ENCODE measurements around the gene ENO2. TPM values are rescaled to one million over a fixed set of nuclear protein-coding genes. Genes with fewer than 3 reads are reported as not detected.
"Not testable (repeated sequence)": the region's sequence is repeated elsewhere in the genome, so short reads cannot be mapped to it uniquely, and the experiment has no call there.

Gene ENO2
- total RNA-seq = 169 TPM

DNA sequence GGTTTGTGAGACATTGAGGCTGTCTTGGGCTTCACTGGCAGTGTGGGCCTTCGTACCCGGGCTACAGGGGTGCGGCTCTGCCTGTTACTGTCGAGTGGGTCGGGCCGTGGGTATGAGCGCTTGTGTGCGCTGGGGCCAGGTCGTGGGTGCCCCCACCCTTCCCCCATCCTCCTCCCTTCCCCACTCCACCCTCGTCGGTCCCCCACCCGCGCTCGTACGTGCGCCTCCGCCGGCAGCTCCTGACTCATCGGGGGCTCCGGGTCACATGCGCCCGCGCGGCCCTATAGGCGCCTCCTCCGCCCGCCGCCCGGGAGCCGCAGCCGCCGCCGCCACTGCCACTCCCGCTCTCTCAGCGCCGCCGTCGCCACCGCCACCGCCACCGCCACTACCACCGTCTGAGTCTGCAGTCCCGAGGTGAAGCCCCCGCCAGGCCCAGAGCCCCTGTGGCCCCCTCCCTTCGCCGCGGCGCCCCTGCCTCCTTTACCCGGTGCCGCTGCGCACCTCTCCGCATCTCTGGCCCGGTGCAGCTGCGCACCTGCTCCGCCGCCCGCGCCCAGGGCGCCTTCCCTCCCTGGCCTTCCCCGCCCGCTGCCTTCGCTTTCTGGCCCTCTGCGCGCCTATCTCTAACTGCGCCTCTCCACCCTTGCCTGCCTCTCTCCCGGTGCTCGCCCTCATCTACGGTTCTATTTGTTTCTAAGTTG is at the start of gene ENO2:
TSS of gene ENO2 (plus strand) at position 335 of the 701 bp plus-strand sequence. CDS start 1,253 bp downstream, outside the sequence.
- no peak for FAIRE-seq
- peak; percentile 86 to 93 for DNase-seq (ENCODE audit: low spot score in 2 of 2)

DNA sequence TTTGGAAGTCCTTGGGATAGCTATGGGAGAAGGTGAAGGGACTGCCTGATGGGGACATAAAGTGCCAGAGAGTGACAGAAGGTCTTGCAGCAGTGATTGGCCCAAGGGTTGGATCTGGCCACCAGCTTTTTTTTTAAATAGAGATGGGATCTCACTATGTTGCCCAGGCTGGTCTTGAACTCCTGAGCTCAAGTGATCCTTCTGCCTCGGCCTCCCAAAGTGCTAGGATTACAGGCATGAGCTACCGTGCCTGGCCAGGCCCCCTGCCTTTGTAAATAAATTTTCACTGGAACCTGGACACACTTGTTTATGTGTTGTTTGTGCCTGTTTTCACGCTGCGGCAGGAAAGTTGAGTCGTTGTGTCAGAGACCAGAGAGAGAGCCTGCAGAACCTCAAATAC is 49.1 kb upstream of the ENO2 start:
- FAIRE-seq; DNase-seq (ENCODE audit: low spot score in 2 of 2): not testable (repeated sequence)

DNA sequence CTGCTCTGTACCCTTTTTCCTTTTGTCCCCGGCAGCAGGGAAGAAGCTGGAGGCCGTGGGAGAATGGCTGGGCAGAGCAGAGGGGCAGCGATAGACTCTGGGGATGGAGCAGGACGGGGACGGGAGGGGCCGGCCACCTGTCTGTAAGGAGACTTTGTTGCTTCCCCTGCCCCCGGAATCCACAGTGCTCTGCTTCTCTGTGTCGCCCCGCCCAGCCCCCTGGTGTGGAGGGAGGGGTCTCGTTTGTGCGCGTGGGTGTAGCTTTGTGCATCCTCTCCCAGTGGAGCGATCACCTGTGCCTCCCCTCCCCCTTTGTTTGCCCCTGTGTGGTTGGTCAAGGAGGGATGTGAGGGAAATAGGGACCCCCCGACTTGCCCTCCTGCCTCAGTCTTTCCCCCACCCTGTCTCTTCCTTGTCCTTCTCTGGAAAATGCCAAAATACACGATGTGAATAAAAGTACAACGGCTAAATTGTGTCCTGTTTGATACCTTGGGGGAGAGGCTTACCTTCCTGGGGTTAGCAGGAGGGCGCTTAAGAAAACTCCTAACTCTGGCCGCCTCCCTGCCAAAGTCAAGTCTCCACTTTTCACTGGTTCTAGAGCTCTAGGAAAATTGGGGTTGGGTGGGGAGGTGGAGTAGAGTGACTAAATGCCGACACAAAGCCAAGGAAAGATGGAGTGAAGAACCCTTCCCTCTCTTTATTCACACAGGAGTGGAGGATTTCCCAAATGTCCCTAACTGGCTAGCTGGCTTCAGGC is 48.0 kb upstream of the ENO2 start:
- no peak for FAIRE-seq

DNA sequence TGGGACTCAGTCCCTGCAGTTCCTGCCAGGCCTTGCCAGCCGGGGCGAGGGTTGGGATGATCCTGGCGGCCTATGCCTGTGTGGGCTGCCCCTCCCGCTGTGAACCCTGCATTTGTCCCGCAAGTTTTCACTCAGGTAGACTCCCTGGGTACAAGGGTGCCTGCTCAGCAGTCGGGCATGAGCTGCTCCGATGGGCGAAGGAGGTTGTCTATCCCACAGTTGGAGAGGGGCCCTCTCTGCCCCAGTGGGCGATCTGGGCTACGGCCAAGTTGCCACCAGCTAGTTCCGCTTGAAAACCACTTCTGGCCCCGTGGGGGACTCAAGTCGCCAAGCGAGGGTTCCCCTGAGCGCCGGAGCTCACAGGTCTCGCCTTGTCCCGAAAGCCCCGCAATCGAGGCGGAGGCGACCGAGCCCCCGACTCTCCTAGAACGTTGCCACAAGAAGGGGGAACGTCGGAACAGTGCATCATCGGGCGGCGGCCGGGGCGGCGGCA is 47.4 kb upstream of the ENO2 start:
- DNase-seq (ENCODE audit: low spot score in 2 of 2) (peak in 1 of 2 donors; percentile 34), FAIRE-seq (no peak)

More for the DNA sequence above, 48.0 kb upstream of the ENO2 start:
- DNase-seq (ENCODE audit: low spot score in 2 of 2) = no peak

DNA sequence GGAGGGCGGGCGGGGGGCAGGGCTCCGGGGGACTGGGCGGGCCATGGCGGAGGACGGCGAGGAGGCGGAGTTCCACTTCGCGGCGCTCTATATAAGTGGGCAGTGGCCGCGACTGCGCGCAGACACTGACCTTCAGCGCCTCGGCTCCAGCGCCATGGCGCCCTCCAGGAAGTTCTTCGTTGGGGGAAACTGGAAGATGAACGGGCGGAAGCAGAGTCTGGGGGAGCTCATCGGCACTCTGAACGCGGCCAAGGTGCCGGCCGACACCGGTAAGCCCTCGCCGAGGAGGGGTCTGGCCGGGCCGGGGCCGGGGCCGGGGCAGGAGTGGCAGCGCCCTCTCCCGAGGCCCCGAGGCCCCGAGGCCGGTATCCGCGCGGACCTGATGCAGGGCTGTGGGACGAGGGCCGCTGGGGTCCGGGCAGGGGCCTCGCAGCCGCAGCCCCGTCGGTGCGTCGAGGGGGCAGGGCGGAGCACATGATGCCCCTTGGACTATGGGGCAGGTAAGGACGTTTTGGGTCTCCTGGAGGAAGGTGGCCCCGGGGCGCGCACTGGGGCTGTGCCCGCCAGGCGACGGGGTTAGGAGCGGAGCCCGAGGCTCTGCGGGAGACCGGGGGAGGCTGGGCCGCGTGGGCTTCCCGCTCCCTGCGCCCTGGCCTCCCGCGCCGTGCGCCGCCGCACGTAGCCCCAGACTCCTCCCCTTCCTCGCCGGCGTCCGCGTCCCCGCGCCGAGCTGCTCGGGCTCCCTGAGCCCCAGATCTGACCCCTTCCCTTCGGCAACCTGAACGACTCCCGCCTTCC is 46.8 kb upstream of the ENO2 start, which contains the start of gene TPI1:
TSS of gene TPI1 (plus strand) at position 119 of the 798 bp plus-strand sequence. CDS start at position 155, 36 bp downstream.
- FAIRE-seq (no peak), DNase-seq (ENCODE audit: low spot score in 2 of 2) (peak; percentile 96 to 99)

DNA sequence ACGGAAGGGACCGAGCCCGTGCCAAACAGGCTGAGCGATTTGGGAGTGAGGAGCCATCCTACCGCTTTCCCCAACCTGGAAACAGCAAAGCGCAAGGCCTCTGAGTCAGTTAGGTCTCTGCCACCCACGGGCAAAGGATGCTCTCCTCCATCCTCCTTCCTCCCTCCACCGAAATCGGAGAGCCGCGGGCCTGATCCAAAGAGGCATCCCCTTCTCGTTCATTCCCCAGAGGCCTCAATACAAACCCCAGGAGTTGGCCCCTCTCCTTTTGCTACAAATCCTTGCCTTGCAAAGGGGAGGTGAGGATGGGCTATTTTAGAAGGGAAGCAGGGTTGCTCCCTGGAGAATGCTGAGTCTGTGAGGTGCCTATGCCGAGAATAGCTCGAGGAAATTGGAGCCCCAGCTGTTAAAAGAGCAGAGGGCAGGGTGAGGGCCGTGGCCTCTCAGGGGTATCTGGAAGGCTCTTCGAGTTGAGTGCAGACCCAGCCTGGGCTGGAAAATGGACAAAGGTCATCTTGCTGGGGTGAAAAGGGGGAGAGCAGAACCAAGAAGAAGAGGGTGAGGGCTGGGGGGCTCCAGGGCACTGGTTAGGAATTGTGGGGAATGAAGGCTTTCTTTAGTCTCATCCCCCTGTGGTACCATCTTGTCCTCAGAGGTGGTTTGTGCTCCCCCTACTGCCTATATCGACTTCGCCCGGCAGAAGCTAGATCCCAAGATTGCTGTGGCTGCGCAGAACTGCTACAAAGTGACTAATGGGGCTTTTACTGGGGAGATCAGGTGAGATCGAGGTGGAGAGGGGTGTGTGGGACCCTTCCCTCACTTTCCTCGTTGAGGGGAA is 46.0 kb upstream of the ENO2 start:
- FAIRE-seq (no peak), DNase-seq (ENCODE audit: low spot score in 2 of 2) (no peak)

DNA sequence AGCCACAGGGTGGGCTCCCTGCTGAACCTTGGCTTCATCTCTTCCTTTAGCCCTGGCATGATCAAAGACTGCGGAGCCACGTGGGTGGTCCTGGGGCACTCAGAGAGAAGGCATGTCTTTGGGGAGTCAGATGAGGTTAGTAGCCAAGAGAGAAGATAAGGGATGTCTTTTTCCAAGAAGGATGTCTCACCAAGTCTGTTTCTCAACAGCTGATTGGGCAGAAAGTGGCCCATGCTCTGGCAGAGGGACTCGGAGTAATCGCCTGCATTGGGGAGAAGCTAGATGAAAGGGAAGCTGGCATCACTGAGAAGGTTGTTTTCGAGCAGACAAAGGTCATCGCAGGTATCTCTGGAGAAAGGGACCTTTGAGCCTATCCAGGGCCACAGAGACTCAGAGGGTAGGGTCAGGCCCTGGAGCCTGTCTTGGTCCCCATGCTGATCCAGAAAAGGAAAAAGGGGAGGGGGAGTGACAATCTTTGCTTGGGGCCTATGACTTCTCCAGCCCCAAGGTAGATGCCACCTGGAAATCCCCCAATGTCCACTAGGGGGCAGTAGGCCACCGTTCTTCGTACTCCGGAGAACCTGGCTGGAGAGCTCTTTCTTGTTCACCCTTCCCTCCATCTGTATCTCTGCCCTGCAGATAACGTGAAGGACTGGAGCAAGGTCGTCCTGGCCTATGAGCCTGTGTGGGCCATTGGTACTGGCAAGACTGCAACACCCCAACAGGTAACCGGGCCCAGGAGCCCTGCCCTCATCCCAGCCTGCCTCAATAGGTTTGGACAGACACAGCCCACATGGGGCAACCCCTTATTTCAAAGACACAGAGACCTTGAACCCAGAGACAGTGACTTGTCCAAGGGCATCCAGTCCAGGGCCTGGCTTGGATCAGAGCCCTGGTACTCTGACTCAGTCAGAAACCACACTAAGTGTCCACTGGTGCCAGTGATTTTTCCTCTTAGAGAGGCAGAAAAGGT is 45.0 kb upstream of the ENO2 start:
- no peak for FAIRE-seq
- peak; percentile 75 to 78 for DNase-seq (ENCODE audit: low spot score in 2 of 2)

DNA sequence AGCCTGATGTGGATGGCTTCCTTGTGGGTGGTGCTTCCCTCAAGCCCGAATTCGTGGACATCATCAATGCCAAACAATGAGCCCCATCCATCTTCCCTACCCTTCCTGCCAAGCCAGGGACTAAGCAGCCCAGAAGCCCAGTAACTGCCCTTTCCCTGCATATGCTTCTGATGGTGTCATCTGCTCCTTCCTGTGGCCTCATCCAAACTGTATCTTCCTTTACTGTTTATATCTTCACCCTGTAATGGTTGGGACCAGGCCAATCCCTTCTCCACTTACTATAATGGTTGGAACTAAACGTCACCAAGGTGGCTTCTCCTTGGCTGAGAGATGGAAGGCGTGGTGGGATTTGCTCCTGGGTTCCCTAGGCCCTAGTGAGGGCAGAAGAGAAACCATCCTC is 44.1 kb upstream of the ENO2 start:
- not testable (repeated sequence) for FAIRE-seq; DNase-seq (ENCODE audit: low spot score in 2 of 2)

DNA sequence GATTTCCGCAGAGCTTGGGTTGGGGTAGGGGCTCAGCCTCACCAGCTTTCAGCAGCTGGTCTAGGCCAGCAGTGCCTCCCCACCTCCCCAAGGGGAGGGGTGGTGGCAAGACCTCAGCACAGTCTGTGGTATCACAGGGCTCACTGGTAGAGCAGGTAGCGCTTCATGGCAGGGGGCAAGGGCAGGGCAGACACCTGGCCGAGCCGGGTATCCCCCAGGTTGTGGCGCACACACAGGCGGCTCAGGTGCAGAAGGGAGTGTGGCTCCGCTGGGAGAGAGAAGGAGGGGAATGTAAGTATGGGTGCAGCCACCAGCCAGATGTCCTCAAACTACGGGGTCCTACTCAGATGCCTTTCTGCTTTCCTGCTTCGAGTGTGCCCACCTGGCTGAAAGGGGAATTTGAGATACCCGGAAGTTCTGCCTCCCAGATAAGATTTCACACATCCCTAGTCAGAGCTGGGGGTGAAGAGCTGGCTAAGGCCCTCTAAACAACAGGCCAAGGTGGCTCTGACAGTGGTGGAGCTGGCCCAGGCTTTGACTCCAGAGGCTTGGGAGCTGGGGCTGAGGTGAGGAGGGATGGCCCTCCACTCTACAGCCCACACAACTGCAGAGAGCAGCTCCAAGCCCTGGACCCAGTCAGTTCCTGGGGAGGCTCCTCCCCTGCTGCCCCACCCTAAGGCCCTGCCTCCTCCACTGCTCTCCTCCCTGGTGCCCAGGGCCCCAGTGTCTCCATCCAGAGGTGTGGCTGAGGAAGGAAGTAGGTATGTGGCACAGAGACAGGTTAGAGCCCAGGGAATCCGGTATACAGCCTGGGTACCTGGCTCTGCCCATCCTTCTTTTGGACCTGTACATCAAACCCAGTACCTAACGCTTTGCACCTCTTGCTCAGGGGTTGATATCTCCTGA is 43.1 kb upstream of the ENO2 start:
- DNase-seq (ENCODE audit: low spot score in 2 of 2) = no peak
- FAIRE-seq = no peak

DNA sequence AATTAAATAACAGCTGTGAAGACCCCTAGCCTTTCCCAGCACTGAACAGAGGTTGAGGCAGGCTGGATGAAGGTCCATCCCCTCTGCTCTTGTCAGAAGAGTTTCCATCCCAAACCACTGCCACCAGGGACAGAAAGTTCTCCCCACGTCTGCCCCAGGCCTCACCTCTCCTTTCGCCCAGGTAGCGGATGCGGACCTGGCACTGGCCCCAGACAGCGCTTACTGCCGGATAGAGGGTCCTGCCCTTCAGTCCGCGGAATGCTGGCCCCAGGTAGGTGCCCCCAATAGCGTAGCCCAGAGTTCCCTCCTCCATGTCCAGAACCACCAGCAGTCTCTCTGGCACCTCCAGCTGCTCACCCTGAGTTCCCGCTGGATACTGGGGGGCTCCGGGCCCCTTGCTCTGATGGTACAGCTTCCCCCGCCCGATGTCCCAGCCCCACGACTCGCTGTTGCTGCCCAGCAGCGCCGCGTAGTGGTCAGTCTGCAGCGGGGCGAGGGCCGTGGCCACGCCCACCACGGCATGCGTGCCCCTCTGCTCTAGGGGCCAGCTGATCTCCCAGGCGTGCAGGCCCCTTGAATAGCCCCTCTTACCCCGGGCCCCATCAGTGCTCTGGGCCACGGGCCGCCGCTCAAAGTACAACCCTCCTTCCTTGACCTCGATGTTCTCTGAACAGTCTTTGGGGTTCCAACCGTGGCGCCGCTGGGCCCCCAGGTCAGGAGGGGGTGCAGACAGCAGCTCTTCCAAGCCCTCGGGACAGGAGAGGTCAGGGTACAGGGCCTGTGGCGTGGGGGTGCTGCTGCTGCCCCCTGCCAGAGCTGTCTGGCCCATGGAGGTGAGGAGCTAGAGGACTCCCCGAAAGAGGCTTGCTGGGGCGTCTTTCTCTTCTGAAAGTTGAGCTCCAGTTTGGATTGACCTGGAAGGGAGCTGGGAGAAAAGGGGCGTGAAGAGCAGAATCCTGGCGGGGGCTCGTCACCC is 42.0 kb upstream of the ENO2 start:
- FAIRE-seq (no peak), DNase-seq (ENCODE audit: low spot score in 2 of 2) (peak; percentile 83 to 86)

DNA sequence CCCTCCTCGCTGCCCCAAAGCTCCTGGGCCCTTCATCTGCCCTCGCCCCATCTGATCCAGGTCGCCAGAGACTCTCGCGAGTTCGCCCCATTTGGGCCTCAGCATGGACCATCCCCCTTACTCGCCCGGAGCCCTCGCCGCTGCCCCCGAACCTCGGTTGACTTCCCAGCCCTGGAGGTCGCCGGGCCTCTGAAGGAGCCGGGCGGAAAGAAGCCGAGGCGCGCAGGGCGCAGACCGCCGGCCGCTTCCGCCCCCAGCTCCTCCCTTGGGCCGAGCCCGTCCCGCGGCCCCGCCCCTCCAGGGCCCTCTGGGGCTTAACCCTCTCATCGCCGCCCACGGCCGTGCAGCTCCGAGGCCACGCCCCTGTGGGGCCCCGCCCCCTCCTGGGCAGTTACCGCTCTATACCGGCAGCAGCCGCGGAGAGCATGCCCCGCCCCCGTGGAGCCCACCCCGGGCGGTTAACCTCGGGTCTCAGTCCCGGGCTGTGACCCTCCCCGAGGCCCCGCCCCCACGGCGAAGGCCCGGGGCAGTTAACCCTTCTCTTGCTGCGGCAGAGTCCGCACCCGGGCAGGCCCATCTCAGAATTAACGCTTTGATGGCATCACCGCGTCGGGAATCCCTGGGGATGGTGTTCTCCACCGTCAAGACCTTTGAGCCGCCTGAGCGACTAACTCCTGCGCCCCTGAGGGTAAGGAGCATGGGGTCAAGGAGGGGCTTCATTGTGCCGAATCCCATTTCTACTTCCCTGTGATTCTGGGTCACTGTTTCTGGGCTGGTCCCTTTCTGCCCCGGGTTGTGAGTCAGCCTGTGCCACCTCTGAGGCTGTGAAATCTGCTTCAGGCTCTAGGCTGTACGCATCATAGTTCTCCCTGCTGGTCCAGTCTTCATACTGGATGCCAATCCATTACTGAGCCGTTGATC is 41.0 kb upstream of the ENO2 start, which contains the start of gene SPSB2:
TSS of gene SPSB2 (minus strand) at position 210 of the 921 bp plus-strand sequence. CDS start 402 bp downstream, outside the sequence.
- DNase-seq (ENCODE audit: low spot score in 2 of 2) (peak; percentile 93 to 94), FAIRE-seq (no peak)

DNA sequence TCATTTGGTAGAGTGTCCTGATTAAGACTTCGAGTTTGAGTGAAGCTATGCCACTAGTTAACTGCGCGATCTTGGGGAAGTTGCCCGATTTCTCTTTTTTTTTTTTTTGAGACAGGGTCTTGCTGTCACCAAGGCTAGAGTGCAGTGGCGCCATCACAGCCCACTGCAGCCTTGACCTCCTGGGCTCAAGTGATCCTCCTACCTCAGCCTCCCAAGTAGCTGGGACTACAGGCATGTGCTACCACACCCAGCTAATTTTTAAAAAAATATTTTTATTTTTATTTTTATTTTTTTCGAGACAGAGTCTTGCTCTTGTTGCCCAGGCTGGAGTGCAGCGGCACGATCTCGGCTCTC is 40.4 kb upstream of the ENO2 start:
- FAIRE-seq; DNase-seq (ENCODE audit: low spot score in 2 of 2): not testable (repeated sequence)

DNA sequence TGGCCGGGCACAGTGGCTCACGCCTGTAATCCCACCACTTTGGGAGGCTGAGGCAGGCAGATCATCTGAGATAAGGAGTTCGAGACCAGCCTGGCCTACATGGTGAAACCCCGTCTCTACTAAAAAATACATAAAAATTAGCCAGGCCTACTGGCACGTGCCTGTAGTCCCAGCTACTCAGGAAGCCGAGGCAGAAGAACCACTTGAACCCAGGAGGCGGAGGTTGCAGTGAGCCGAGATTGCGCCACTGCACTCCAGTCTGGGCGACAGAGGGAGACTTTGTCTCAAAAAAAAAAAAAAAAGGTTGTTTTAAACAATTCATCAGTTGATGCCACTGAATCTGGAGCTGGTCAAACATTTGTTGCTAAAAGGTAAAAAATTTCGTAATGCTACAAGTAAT is 34.6 kb upstream of the ENO2 start:
- not testable (repeated sequence) for FAIRE-seq

DNA sequence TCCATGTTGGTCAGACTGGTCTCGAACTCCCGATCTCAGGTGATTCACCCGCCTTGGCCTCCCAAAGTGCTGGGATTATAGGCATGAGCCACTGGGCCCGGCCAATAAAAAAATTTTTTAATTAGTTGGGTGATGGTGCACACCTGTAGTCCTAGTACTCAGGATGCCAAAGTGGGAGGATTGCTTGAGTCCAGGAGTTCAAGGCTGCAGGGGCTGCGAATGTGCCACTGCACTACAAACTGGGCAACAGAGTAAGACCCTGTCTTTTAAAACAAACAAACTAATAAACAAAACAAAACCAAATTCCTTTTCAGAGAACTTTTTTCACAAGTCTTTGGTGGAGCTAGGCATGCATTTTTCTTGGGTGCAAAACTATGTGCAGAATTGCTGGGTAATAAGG is 31.1 kb upstream of the ENO2 start:
- FAIRE-seq = no peak
- no peak for DNase-seq (ENCODE audit: low spot score in 2 of 2)

More for the DNA sequence above, 34.6 kb upstream of the ENO2 start:
- DNase-seq (ENCODE audit: low spot score in 2 of 2) = not testable (repeated sequence)

DNA sequence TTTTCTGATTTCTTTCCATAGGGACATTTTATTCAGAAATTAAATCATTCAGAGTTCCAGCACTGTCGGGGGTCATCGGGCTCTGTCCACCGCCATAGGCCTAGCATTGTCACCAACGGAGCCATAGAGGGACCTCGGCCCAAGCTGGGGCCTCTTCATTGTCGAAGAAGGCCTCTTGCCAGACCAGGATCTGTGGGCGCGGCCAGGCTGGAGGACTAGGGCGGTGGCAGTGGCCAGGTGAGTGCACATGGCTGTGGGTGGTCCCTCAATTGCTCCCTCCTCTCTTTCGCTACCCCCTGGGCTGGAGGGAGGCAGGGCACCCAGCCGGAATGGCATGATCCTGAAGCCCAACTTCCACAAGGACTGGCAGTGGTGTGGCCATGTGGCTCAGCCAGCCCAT is 30.7 kb upstream of the ENO2 start:
- FAIRE-seq = no peak
- no peak for DNase-seq (ENCODE audit: low spot score in 2 of 2)

Measured in frontal cortex (tissue), 4 donors.